GM23338 (cell line): ENCODE results near the gene PDLIM5. TPM values are rescaled to one million over a fixed set of nuclear protein-coding genes. Genes with fewer than 3 reads are reported as not detected.

Source experiments
- ATAC-seq: fragments of 200-7000 bp; cut with Tn5 transposase; 3 replicates; pipeline ENCODE4 v1.9.1; 2020
- DNase-seq: peaks from one replicate; pipeline ENCODE4 v3.0.0-alpha.2; 2015; ENCODE audit warnings: low spot score
- H2AFZ ChIP-seq: fragments of 200-600 bp; sonication (generic); 2 replicates; pipeline ENCODE4 v1.8.0; 2016; ENCODE audit warnings: antibody characterized with exemption, mild to moderate bottlenecking, moderate library complexity
- H3F3A ChIP-seq: fragments of 200-600 bp; sonication (generic); replicated peaks from 2 replicates; pipeline ENCODE4 v1.8.0; 2017; ENCODE audit warnings: antibody characterized with exemption, mixed run types, low read depth
- H3K27ac ChIP-seq: fragments of 200-600 bp; sonication (generic); 2 replicates; pipeline ENCODE4 v1.6.1; 2016; ENCODE audit warnings: low read depth
- H3K27me3 ChIP-seq: fragments of 200-600 bp; sonication (generic); 2 replicates; pipeline ENCODE4 v1.8.0; 2016; ENCODE audit warnings: mild to moderate bottlenecking, mixed run types, moderate library complexity; ENCODE audit not compliant: insufficient read depth
- H3K36me3 ChIP-seq: fragments of 200-600 bp; sonication (generic); 2 replicates; pipeline ENCODE4 v1.8.0; 2016; ENCODE audit warnings: mild to moderate bottlenecking; ENCODE audit not compliant: insufficient read depth
- H3K4me1 ChIP-seq: fragments of 200-600 bp; sonication (generic); 2 replicates; pipeline ENCODE4 v1.8.0; 2016; ENCODE audit warnings: mild to moderate bottlenecking, moderate library complexity; ENCODE audit not compliant: insufficient read depth
- H3K4me2 ChIP-seq: fragments of 200-600 bp; sonication (generic); 2 replicates; pipeline ENCODE4 v1.7.1; 2017; ENCODE audit warnings: mixed run types
- H3K4me3 ChIP-seq: fragments of 200-600 bp; sonication (generic); 2 replicates; pipeline ENCODE4 v1.6.1; 2016; ENCODE audit warnings: mixed run types
- H3K79me2 ChIP-seq: fragments of 200-600 bp; sonication (generic); replicated peaks from 2 replicates; pipeline ENCODE4 v1.8.0; 2017; ENCODE audit warnings: mild to moderate bottlenecking; ENCODE audit not compliant: insufficient read depth
- H3K9me2 ChIP-seq: fragments of 200-600 bp; sonication (generic); 2 replicates; pipeline ENCODE4 v1.8.0; 2017; ENCODE audit not compliant: insufficient read depth
- H4K20me1 ChIP-seq: fragments of 200-600 bp; sonication (generic); replicated peaks from 2 replicates; pipeline ENCODE4 v1.8.0; 2017; ENCODE audit warnings: mild to moderate bottlenecking; ENCODE audit not compliant: insufficient read depth
- H3K27ac Mint-ChIP-seq: 2 replicates; pipeline ENCODE4 v1.8.0; 2020; ENCODE audit warnings: inconsistent platforms, mild to moderate bottlenecking, moderate library complexity, mixed read lengths
- H3K27me3 Mint-ChIP-seq: 3 replicates; pipeline ENCODE4 v1.8.0; 2022; ENCODE audit warnings: low read depth, mild to moderate bottlenecking, moderate library complexity, mixed read lengths, inconsistent platforms; ENCODE audit not compliant: insufficient read depth, poor library complexity
- H3K36me3 Mint-ChIP-seq: 3 replicates; pipeline ENCODE4 v1.8.0; 2021; ENCODE audit warnings: low read depth, mild to moderate bottlenecking, inconsistent platforms, moderate library complexity, mixed read lengths
- H3K4me1 Mint-ChIP-seq: 3 replicates; pipeline ENCODE4 v1.8.0; 2020; ENCODE audit warnings: mild to moderate bottlenecking, inconsistent platforms, mixed read lengths
- H3K4me3 Mint-ChIP-seq: 3 replicates; pipeline ENCODE4 v1.8.0; 2021; ENCODE audit warnings: moderate library complexity, mild to moderate bottlenecking, inconsistent platforms, mixed read lengths
- H3K9me3 Mint-ChIP-seq: 3 replicates; pipeline ENCODE4 v1.8.0; 2020; ENCODE audit warnings: moderate library complexity, mild to moderate bottlenecking, inconsistent platforms, mixed read lengths
- CREB1 ChIP-seq: fragments of 250-450 bp; sonication (Bioruptor Pico); IDR thresholded peaks from 2 replicates; pipeline ENCODE4 v1.5.0; 2020; ENCODE audit warnings: low read depth, mild to moderate bottlenecking, moderate library complexity
- CTCF ChIP-seq, 2 experiments: fragments of 200-600 bp in 1 of 2; sonication (generic) in 1 of 2; conservative IDR thresholded peaks; 2 replicates each; pipeline versions ENCODE4 v1.5.1 to v1.6.1; 2016 to 2017; ENCODE audit warnings: antibody characterized with exemption in 2 of 2, low read depth in 2 of 2, mild to moderate bottlenecking in 2 of 2, moderate library complexity in 1 of 2
- ETS1 ChIP-seq: IDR thresholded peaks from 2 replicates; pipeline ENCODE4 v1.6.1; 2016; ENCODE audit warnings: antibody characterized with exemption
- EZH2 ChIP-seq: fragments of 200-600 bp; sonication (generic); IDR thresholded peaks from one replicate; pipeline ENCODE4 v1.8.0; 2017; ENCODE audit warnings: antibody characterized with exemption, mild to moderate bottlenecking, low read depth; ENCODE audit not compliant: unreplicated experiment
- EZH2phosphoT487 ChIP-seq: fragments of 200-600 bp; sonication (generic); IDR thresholded peaks from one replicate; pipeline ENCODE4 v1.8.1; 2018; ENCODE audit warnings: antibody characterized with exemption; ENCODE audit not compliant: unreplicated experiment
- JUNB ChIP-seq: IDR thresholded peaks from one replicate; pipeline ENCODE4 v1.6.1; 2016; ENCODE audit warnings: antibody characterized with exemption; ENCODE audit not compliant: unreplicated experiment
- NANOG ChIP-seq: IDR thresholded peaks from 2 replicates; pipeline ENCODE4 v1.6.1; 2016; ENCODE audit warnings: antibody characterized with exemption, borderline replicate concordance
- POLR2AphosphoS5 ChIP-seq: IDR thresholded peaks from 2 replicates; pipeline ENCODE4 v1.6.1; 2016; ENCODE audit warnings: antibody characterized with exemption, low read depth
- REST ChIP-seq: IDR thresholded peaks from one replicate; pipeline ENCODE4 v1.6.1; 2018; ENCODE audit warnings: antibody characterized with exemption; ENCODE audit not compliant: unreplicated experiment
- STAT1 ChIP-seq: IDR thresholded peaks from one replicate; pipeline ENCODE4 v1.6.1; 2016; ENCODE audit warnings: antibody characterized with exemption; ENCODE audit not compliant: unreplicated experiment
- ZNF114 ChIP-seq: fragments of 250-450 bp; sonication (Bioruptor Pico); IDR thresholded peaks from 2 replicates; pipeline ENCODE4 v1.5.0; 2020; ENCODE audit warnings: mild to moderate bottlenecking, moderate library complexity
- ZNF331 ChIP-seq: fragments of 250-450 bp; sonication (Bioruptor Pico); IDR thresholded peaks from 2 replicates; pipeline ENCODE4 v1.5.0; 2020; ENCODE audit warnings: low read depth, mild to moderate bottlenecking, moderate library complexity
- ZNF462 ChIP-seq: fragments of 250-450 bp; sonication (Bioruptor Pico); IDR thresholded peaks from 2 replicates; pipeline ENCODE4 v1.5.0; 2020; ENCODE audit warnings: mild to moderate bottlenecking, moderate library complexity
- polyA plus RNA-seq: library from polyadenylated mRNA; unstranded; fragments of >200 nt; fragmentation: Nextera tagmentation; extraction: Ambion mirVana; gene quantifications from 2 replicates; pipeline ENCODE4 v1.2.1, GENCODE V29; 2016
- total RNA-seq: library from RNA; depleted of rRNA; stranded (reverse); fragments of >200 nt; shearing (Covaris generic); gene quantifications from 2 replicates; pipeline ENCODE4 v1.2.3, GENCODE V29; 2014

Gene PDLIM5
- total and polyA plus RNA-seq, 2 experiments from 2014 or later = 45.2 to 53.0 TPM

- Histone ChIP-seq H3K79me2 (peaks cover 62% of the 10 kb centered on the region), H2AFZ (no peak overlapping the region), H3K4me3 (no peak overlapping the region), H3K9me2 (no peaks in the 10 kb centered on the region), H3K27ac (no peak overlapping the region), H3K4me1 (peaks cover 23% of the 10 kb centered on the region), H3K27me3 (no peaks in the 10 kb centered on the region), H3K36me3 (peaks cover 9% of the 10 kb centered on the region), H4K20me1 (no peaks in the 10 kb centered on the region), H3K4me2 (no peak overlapping the region), H3F3A (no peaks in the 10 kb centered on the region)
- Mint-ChIP-seq H3K27me3 (peaks cover 2% of the 10 kb centered on the region), H3K4me1 (peaks cover 18% of the 10 kb centered on the region; the same call in 2 of the 3 replicates), H3K27ac (no peak overlapping the region), H3K4me3 (no peak overlapping the region), H3K36me3 (peaks cover 15% of the 10 kb centered on the region), H3K9me3 (peaks cover 8% of the 10 kb centered on the region)
- DNase-seq (no peak), ATAC-seq (no peak)
- TF ChIP-seq EZH2phosphoT487 (no peak), CTCF (conservative IDR thresholded peaks at IDR 0.05; ENCODE audit: low read depth in 2 of 2) (no peak), JUNB (no peak), EZH2 (no peak), CREB1 (CRISPR knock-in tag) (no peak), ZNF462 (CRISPR knock-in tag) (no peak), ETS1 (no peak), ZNF114 (CRISPR knock-in tag) (no peak), POLR2AphosphoS5 (no peak), NANOG (no peak), STAT1 (no peak), ZNF331 (CRISPR knock-in tag) (no peak), REST (no peak)
Observed at GRCh38 chr4:94472056-94472826, 20.5 kb downstream of the PDLIM5 start.
